Gastrocnemius medialis (tissue), 4 donors: ENCODE results near the gene MSMB.

Experiments
- CTCF ChIP-seq, 5 experiments: fragments of 450-650 bp in 3 of 5; fragments of 200-600 bp in 2 of 5; sonication (generic) in 2 of 5; IDR thresholded peaks in 4 of 5; conservative IDR thresholded peaks in 1 of 5; 1 replicate in 4 of 5; 2 replicates in 1 of 5; pipeline ENCODE4 v1.5.1; 2016 to 2019; ENCODE audit warnings: antibody characterized with exemption in 5 of 5, mild to moderate bottlenecking in 3 of 5, moderate library complexity in 3 of 5
- POLR2A ChIP-seq, 2 donors: fragments of 450-650 bp; IDR thresholded peaks; one replicate each; pipeline ENCODE4 v1.6.1; 2017; ENCODE audit warnings: antibody characterized with exemption in 2 of 2, mild to moderate bottlenecking in 2 of 2, moderate library complexity in 2 of 2

- TF ChIP-seq CTCF (IDR thresholded peaks at IDR 0.05 in 4 of 5, conservative IDR thresholded peaks at IDR 0.05 in 1 of 5) (no peak), POLR2A (IDR thresholded peaks at IDR 0.05) (no peak)
Observed at GRCh38 chr10:46001187-46001756, 44.8 kb downstream of the MSMB start.
